HepG2 (cell line): ENCODE data around the gene DNAL4. TPM values are rescaled to one million over a fixed set of nuclear protein-coding genes. Genes with fewer than 3 reads are reported as not detected.

ENCODE experiments used
- ATAC-seq: fragments of 200-7000 bp; cut with Tn5 transposase; 3 replicates; pipeline ENCODE4 v1.9.1; 2020; ENCODE audit warnings: mild to moderate bottlenecking, moderate library complexity
- BruUV-seq: library from RNA; stranded (reverse); fragments of 400-500 nt; replicated peaks from 2 replicates; lab custom pipeline; 2021; lab: Mats Ljungman, UMichigan
- CTCF ChIA-PET: fragments of 300-600 bp; formaldehyde crosslinking; extraction: SDS; loops from one replicate; lab custom pipeline; 2021; ENCODE audit warnings: low total read pairs, inconsistent platforms, low intra/inter-chr PET ratio; lab: Yijun Ruan, JAX
- POLR2A ChIA-PET: fragments of 350-600 bp; sonication (Branson Sonifier 250); formaldehyde crosslinking; loops from one replicate; lab custom pipeline; 2020; ENCODE audit warnings: antibody characterized with exemption, inconsistent platforms; lab: Yijun Ruan, JAX
- DNase-seq: peaks from one replicate; pipeline ENCODE4 v3.0.0-alpha.2; 2015; ENCODE audit warnings: low spot score
- FAIRE-seq: peaks from 3 replicates; lab custom pipeline; 2011; peaks lifted over from hg19 to GRCh38; lab: Jason Lieb, UNC
- H2AFZ ChIP-seq: one replicate; pipeline ENCODE4 v1.6.1; 2011; ENCODE audit warnings: low read length, inconsistent platforms
- H3K27ac ChIP-seq: fragments of 300-600 bp; 3 replicates; pipeline ENCODE4 v1.8.0; 2011; ENCODE audit warnings: mixed run types, mild to moderate bottlenecking, mixed read lengths, low read length, inconsistent platforms; ENCODE audit not compliant: insufficient read depth; ENCODE audit errors: extremely low read length
- H3K27me3 ChIP-seq, 2 experiments: fragments of 200-600 bp in 1 of 2; 2 replicates in 1 of 2; 3 replicates in 1 of 2; pipeline versions ENCODE4 v1.6.0 to v1.8.0; 2011; ENCODE audit warnings: low read length in 2 of 2, mild to moderate bottlenecking in 2 of 2, moderate library complexity in 2 of 2, inconsistent platforms in 1 of 2; ENCODE audit not compliant: insufficient read depth in 2 of 2, control insufficient read depth in 1 of 2
- H3K36me3 ChIP-seq, 2 experiments: fragments of 200-600 bp in 1 of 2; replicated peaks in 1 of 2; 2 replicates in 1 of 2; 3 replicates in 1 of 2; pipeline versions ENCODE4 v1.5.1 to v1.8.0; 2011; ENCODE audit warnings: low read length in 2 of 2, inconsistent platforms in 1 of 2; ENCODE audit not compliant: insufficient read depth in 2 of 2, control insufficient read depth in 1 of 2
- H3K4me1 ChIP-seq: 2 replicates; pipeline ENCODE4 v1.5.1; 2012; ENCODE audit warnings: low read length, inconsistent platforms; ENCODE audit not compliant: insufficient read depth
- H3K4me2 ChIP-seq: 2 replicates; pipeline ENCODE4 v1.6.0; 2011; ENCODE audit warnings: low read depth, low read length, inconsistent platforms
- H3K4me3 ChIP-seq, 3 experiments: fragments of 200-600 bp in 1 of 3; sonication (generic), shearing (Covaris generic) in 1 of 3; replicated peaks in 1 of 3; 2 replicates each; pipeline ENCODE4 v1.5.1; 2011 to 2016; ENCODE audit warnings: low read length in 3 of 3, inconsistent platforms in 2 of 3, low read depth in 2 of 3, mild to moderate bottlenecking in 2 of 3, control low read depth in 1 of 3, mixed read lengths in 1 of 3; ENCODE audit not compliant: insufficient read depth in 1 of 3
- H3K79me2 ChIP-seq: one replicate; pipeline ENCODE4 v1.6.1; 2011; ENCODE audit warnings: low read length, inconsistent platforms; ENCODE audit not compliant: insufficient read depth
- H3K9ac ChIP-seq: 2 replicates; pipeline ENCODE4 v1.6.0; 2011; ENCODE audit warnings: mild to moderate bottlenecking, low read depth, low read length, inconsistent platforms; ENCODE audit not compliant: insufficient read depth
- H3K9me3 ChIP-seq: 2 replicates; pipeline ENCODE4 v1.5.1; 2012; ENCODE audit warnings: mild to moderate bottlenecking, low read length
- H4K20me1 ChIP-seq: 2 replicates; pipeline ENCODE4 v1.6.0; 2011; ENCODE audit warnings: inconsistent platforms, mild to moderate bottlenecking, low read length, moderate library complexity; ENCODE audit not compliant: insufficient read depth
- MAF1 ChIP-seq: sonication (generic); formaldehyde crosslinking; IDR thresholded peaks from 2 replicates; pipeline ENCODE4 v1.5.0; 2020; ENCODE audit warnings: missing genetic modification reagents, borderline replicate concordance
- NCOA1 ChIP-seq: sonication (generic); formaldehyde crosslinking; IDR thresholded peaks from 2 replicates; pipeline ENCODE4 v1.9.0; 2021; ENCODE audit warnings: missing genetic modification reagents
- SMAD3 ChIP-seq: sonication (generic); formaldehyde crosslinking; IDR thresholded peaks from 2 replicates; pipeline ENCODE4 v1.4.0; 2020; ENCODE audit warnings: missing genetic modification reagents
- YEATS4 ChIP-seq: sonication (generic); formaldehyde crosslinking; IDR thresholded peaks from 2 replicates; pipeline ENCODE4 v1.4.0; 2020; ENCODE audit warnings: missing genetic modification reagents, borderline replicate concordance
- ZFY ChIP-seq: sonication (generic); formaldehyde crosslinking; IDR thresholded peaks from 2 replicates; pipeline ENCODE4 v1.4.0; 2020; ENCODE audit warnings: missing genetic modification reagents
- ZNF644 ChIP-seq: IDR thresholded peaks from 2 replicates; pipeline ENCODE4 v1.6.1; 2016; ENCODE audit warnings: low read depth
- ZSCAN29 ChIP-seq: sonication (generic); formaldehyde crosslinking; conservative IDR thresholded peaks from 2 replicates; pipeline ENCODE4 v1.4.0; 2020; ENCODE audit warnings: mild to moderate bottlenecking, missing genetic modification reagents
- WGBS: methylation state at CpG from one replicate; pipeline ENCODE4 v1.1.6; 2017; ENCODE audit warnings: low lambda C conversion rate; 5-methylcytosine and 5-hydroxymethylcytosine counted together
- in situ Hi-C: cut with HindIII; loops from 2 replicates; pipeline ENCODE4 v1.10.0; 2017; ENCODE audit warnings: low pct_unique_long_range_greater_than_20kb; ENCODE audit not compliant: extremely low pct_ligation_motif_present
- intact Hi-C: fragments of 100-400 bp; cut with micrococcal nuclease; formaldehyde crosslinking; loops from one replicate; pipeline ENCODE4 v1.10.0; 2022; ENCODE audit not compliant: unreplicated experiment
- polyA plus RNA-seq, 8 experiments: library from polyadenylated mRNA; depleted of rRNA in 3 of 8; stranded (reverse) in 7 of 8; unstranded in 1 of 8; fragments of >200 nt; fragmentation: Illumina TruSeq in 4 of 8; extraction: Trizol in 4 of 8; gene quantifications; 2 replicates each; pipeline versions ENCODE4 v1.2.1 to v1.2.3, GENCODE V29; 2011 to 2016; ENCODE audit warnings: low read depth in 4 of 8, missing spikeins in 1 of 8, mixed read lengths in 1 of 8; ENCODE audit not compliant: insufficient read depth in 1 of 8
- total RNA-seq, 5 experiments: library from RNA; depleted of rRNA; stranded (reverse); fragments of >200 nt; fragmentation: Illumina TruSeq; extraction: Trizol; gene quantifications; 2 replicates each; pipeline ENCODE4 v1.2.3, GENCODE V29; 2016; ENCODE audit warnings: low read depth in 1 of 5

The DNAL4 gene
- total and polyA plus RNA-seq, 2 of the 13 experiments (the other 11 are each of a cell fraction or from before 2014, with no cell fraction given): 8.0 to 10.7 TPM

DNA sequence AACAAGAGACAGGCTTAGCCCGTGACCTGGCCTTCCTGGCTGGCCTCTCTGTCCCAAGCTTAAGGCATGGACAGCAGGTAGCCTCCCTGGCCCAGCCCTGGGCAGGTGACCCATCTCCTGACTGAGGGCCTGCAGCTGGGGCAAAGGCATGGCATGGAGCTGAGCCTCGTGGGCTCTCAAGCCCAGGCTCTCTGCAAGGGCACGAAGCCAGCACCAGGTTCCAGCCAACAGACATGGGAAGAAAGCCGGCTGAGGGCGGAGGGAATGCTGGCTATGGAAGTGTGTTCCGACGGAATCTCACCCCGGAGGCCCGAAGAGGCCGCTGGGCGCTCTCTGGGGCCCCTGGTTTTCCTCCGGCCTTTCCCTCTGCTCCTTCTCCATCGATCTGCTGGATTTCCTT lies 12.9 kb downstream of the DNAL4 start:
- Histone ChIP-seq H3K4me1 (no peaks in the 10 kb centered on the region), H3K9me3 (no peaks in the 10 kb centered on the region), H3K27ac (no peak overlapping the region), H3K36me3 (no peaks in the 10 kb centered on the region), H3K9ac (no peak overlapping the region), H3K27me3 (no peaks in the 10 kb centered on the region), H2AFZ (no peak overlapping the region), H3K79me2 (no peaks in the 10 kb centered on the region), H3K4me2 (no peak overlapping the region), H4K20me1 (no peaks in the 10 kb centered on the region), H3K4me3 (no peak overlapping the region)
- in situ Hi-C loops: no loop called here
- ChIA-PET CTCF (no interaction called here), POLR2A (no interaction called here)
- FAIRE-seq: no peak
- intact Hi-C loops: no loop called here
- no peak for TF ChIP-seq SMAD3 (CRISPR knock-in tag)
- WGBS: 91% methylated on average over 10 of the region's 13 CpGs
- no peak for DNase-seq
- no peak for ATAC-seq
- BruUV-seq: no TSS peak

DNA sequence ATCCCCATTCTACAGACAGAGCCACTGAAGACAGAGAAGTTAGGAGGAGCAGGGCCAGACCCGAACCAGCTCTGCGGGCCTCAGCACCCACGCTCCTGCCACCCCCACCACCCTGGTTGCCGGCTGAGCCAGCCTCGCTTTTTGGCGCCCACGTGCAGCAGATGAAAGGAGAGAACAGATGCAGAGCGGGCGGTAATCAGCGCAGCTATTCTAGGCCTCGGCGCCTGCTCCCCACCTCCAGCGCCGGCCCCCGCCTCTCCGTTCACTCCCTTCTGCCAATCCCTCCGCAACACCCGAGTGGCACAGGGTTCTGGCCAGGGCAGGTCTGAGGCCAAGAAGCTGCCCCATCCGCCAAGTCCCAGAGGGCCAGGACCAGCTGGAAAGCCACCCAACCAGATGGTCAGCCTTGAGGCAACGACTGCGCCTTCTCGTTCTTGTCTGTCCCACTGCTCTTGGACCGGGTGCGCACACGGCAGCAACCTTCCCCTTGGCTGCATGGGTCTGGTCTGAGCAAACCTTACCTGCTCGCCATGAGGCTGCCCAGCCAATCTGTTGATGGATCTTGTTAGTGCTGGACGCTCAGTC lies 16.8 kb downstream of the DNAL4 start:
- no peak overlapping the region for H3K27ac ChIP-seq
- no peak for DNase-seq
- 73% methylated on average over 6 of the region's 27 CpGs for WGBS
- H3K4me1 ChIP-seq: 0 out of 2 replicates have a peak, but pooled peaks cover 6% of the 10 kb centered on the region
- intact Hi-C loops: no loop called here
- ChIA-PET CTCF (no interaction called here), POLR2A (no interaction called here)
- FAIRE-seq: no peak
- in situ Hi-C loops: no loop called here
- H2AFZ ChIP-seq: no peak overlapping the region
- TF ChIP-seq NCOA1 (CRISPR knock-in tag): no peak
- no peak for TF ChIP-seq ZNF644 (CRISPR knock-in tag)
- TF ChIP-seq ZSCAN29 (CRISPR knock-in tag): no peak
- no peak for TF ChIP-seq ZFY
- no peak for TF ChIP-seq YEATS4 (CRISPR knock-in tag)
- TF ChIP-seq MAF1 (CRISPR knock-in tag): no peak
- H3K9me3 ChIP-seq: no peaks in the 10 kb centered on the region
- no peaks in the 10 kb centered on the region for H3K36me3 ChIP-seq
- no peak for ATAC-seq
- no peak overlapping the region for H3K4me3 ChIP-seq
- no peaks in the 10 kb centered on the region for H4K20me1 ChIP-seq
- H3K27me3 ChIP-seq: no peaks in the 10 kb centered on the region
- no TSS peak for BruUV-seq
- H3K79me2 ChIP-seq: no peaks in the 10 kb centered on the region
- H3K9ac ChIP-seq: no peak overlapping the region
- no peak overlapping the region for H3K4me2 ChIP-seq
